ENCODE results near the gene ZIC2.

The ZIC2 gene

GRCh38 chr13:100019780-100020356, 38.3 kb downstream of the ZIC2 start:
- TF ChIP-seq TAF1 (IDR thresholded peaks at IDR 0.05; ENCODE audit: borderline replicate concordance, insufficient read depth, low read length) (no peak), SIN3A (IDR thresholded peaks at IDR 0.05; ENCODE audit: borderline replicate concordance, insufficient read depth, low read length) (no peak)

GRCh38 chr13:100022798-100023197, 41.2 kb downstream of the ZIC2 start:
- TF ChIP-seq FOXP2 (optimal IDR thresholded peaks at IDR 0.05; ENCODE audit: borderline replicate concordance, extremely low read depth, extremely low read length, insufficient read depth) (no peak), POLR2AphosphoS5 (IDR thresholded peaks at IDR 0.05; ENCODE audit: low read depth, low read length) (no peak), SIN3A (IDR thresholded peaks at IDR 0.05; ENCODE audit: borderline replicate concordance, insufficient read depth, low read length) (no peak), TAF1 (IDR thresholded peaks at IDR 0.05; ENCODE audit: borderline replicate concordance, insufficient read depth, low read length) (no peak)
- TF ChIP-seq, protein P1, sequence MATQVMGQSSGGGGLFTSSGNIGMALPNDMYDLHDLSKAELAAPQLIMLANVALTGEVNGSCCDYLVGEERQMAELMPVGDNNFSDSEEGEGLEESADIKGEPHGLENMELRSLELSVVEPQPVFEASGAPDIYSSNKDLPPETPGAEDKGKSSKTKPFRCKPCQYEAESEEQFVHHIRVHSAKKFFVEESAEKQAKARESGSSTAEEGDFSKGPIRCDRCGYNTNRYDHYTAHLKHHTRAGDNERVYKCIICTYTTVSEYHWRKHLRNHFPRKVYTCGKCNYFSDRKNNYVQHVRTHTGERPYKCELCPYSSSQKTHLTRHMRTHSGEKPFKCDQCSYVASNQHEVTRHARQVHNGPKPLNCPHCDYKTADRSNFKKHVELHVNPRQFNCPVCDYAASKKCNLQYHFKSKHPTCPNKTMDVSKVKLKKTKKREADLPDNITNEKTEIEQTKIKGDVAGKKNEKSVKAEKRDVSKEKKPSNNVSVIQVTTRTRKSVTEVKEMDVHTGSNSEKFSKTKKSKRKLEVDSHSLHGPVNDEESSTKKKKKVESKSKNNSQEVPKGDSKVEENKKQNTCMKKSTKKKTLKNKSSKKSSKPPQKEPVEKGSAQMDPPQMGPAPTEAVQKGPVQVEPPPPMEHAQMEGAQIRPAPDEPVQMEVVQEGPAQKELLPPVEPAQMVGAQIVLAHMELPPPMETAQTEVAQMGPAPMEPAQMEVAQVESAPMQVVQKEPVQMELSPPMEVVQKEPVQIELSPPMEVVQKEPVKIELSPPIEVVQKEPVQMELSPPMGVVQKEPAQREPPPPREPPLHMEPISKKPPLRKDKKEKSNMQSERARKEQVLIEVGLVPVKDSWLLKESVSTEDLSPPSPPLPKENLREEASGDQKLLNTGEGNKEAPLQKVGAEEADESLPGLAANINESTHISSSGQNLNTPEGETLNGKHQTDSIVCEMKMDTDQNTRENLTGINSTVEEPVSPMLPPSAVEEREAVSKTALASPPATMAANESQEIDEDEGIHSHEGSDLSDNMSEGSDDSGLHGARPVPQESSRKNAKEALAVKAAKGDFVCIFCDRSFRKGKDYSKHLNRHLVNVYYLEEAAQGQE (IDR thresholded peaks at IDR 0.05; ENCODE audit: insufficient read depth in 1 of 2, low read depth in 2 of 2, low read length in 2 of 2), result no peak

- TF ChIP-seq FOXP2 (optimal IDR thresholded peaks at IDR 0.05; ENCODE audit: borderline replicate concordance, extremely low read depth, extremely low read length, insufficient read depth), result no peak
- no peak for TF ChIP-seq TAF1 (IDR thresholded peaks at IDR 0.05; ENCODE audit: borderline replicate concordance, insufficient read depth, low read length)
- no peak for TF ChIP-seq SIN3A (IDR thresholded peaks at IDR 0.05; ENCODE audit: borderline replicate concordance, insufficient read depth, low read length)
- TF ChIP-seq, protein P1 (IDR thresholded peaks at IDR 0.05; ENCODE audit: insufficient read depth in 1 of 2, low read depth in 2 of 2, low read length in 2 of 2), result no peak
- TF ChIP-seq POLR2AphosphoS5 (IDR thresholded peaks at IDR 0.05; ENCODE audit: low read depth, low read length), result no peak
These were observed 42.4 kb downstream of the ZIC2 start for GRCh38 chr13:100024023-100024422.

- TF ChIP-seq TAF1 (IDR thresholded peaks at IDR 0.05; ENCODE audit: borderline replicate concordance, insufficient read depth, low read length) (no peak), SIN3A (IDR thresholded peaks at IDR 0.05; ENCODE audit: borderline replicate concordance, insufficient read depth, low read length) (no peak), POLR2AphosphoS5 (IDR thresholded peaks at IDR 0.05; ENCODE audit: low read depth, low read length) (no peak), FOXP2 (optimal IDR thresholded peaks at IDR 0.05; ENCODE audit: borderline replicate concordance, extremely low read depth, extremely low read length, insufficient read depth) (no peak)
- TF ChIP-seq, protein P1 (IDR thresholded peaks at IDR 0.05; ENCODE audit: insufficient read depth in 1 of 2, low read depth in 2 of 2, low read length in 2 of 2), result no peak
These were observed 48.3 kb downstream of the ZIC2 start for GRCh38 chr13:100029933-100030332.

DNA sequence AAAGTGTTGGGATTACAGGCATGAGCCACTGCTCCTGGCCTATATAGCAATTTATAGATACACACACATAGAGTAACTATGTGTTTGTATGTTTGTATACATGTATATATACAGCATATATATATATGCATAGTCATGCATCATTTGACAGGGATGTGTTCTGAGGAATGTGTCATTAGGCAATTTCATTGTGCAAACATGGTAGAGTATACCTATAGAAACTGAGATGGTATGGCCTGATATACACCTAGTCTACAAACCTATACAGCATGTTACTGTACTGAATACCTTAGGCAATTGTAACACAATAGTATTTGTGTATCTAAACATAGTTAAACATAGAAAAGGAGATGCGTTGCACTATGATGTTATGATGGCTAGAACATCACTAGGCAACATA, 54.4 kb downstream of the ZIC2 start:
- no peak for TF ChIP-seq TAF1 (IDR thresholded peaks at IDR 0.05; ENCODE audit: borderline replicate concordance, insufficient read depth, low read length)
- TF ChIP-seq FOXP2 (optimal IDR thresholded peaks at IDR 0.05; ENCODE audit: borderline replicate concordance, extremely low read depth, extremely low read length, insufficient read depth), result no peak
- TF ChIP-seq, protein P1 (IDR thresholded peaks at IDR 0.05; ENCODE audit: insufficient read depth in 1 of 2, low read depth in 2 of 2, low read length in 2 of 2), result no peak
- TF ChIP-seq SIN3A (IDR thresholded peaks at IDR 0.05; ENCODE audit: borderline replicate concordance, insufficient read depth, low read length), result no peak
- TF ChIP-seq POLR2AphosphoS5 (IDR thresholded peaks at IDR 0.05; ENCODE audit: low read depth, low read length), result no peak

All from PFSK-1 (cell line).